Fibroblast of skin of scalp (primary cell): ENCODE data around the gene CHAT. TPM values are rescaled to one million over a fixed set of nuclear protein-coding genes. Genes with fewer than 3 reads are reported as not detected.

Experiments used
- DNase-seq: peaks from one replicate; pipeline ENCODE4 v3.0.0-alpha.2; 2013
- polyA plus RNA-seq, 2 experiments: library from polyadenylated mRNA; unstranded; fragments of 120-200 nt; gene quantifications; one replicate each; pipeline ENCODE4 v1.2.1, GENCODE V29; 2013; ENCODE audit not compliant: insufficient read length in 2 of 2

The CHAT gene
- not detected for polyA plus RNA-seq (2013, experiment 1 of 2; ENCODE audit: insufficient read length)
- not detected for polyA plus RNA-seq (2013, experiment 2 of 2; ENCODE audit: insufficient read length)

GRCh38 chr10:49613882-49614241, at the start of gene CHAT:
Gene CHAT (plus strand): TSS chr10:49614037. CDS start chr10:49614190, 153 bp downstream.
- no peak for DNase-seq

DNA sequence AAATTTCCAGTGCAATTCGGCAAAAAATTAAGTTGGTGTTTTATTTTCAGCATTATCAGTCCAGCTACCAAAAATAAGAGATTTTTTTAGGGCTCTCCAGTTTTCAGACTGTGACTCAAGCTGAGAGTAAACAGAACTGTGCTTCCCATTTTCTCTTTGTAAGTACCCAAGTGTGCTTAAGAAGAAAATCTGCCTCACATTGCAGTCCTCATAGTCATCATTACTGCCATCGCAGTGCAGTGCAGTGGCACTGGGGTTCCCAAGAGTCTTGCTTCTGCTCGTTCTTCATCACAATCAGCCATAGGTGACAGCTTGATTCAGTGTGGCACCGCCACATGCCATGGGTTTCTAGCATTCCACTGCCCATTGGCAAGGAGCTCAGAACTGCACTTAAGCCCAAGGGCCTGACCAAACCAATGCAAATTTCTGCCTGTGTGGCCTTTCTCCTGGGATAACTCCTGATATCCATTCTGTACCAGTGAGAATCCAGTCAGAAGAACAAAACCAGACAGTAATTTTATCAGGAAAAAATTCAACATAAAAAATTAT, 49.3 kb upstream of the CHAT start:
- DNase-seq = no peak

DNA sequence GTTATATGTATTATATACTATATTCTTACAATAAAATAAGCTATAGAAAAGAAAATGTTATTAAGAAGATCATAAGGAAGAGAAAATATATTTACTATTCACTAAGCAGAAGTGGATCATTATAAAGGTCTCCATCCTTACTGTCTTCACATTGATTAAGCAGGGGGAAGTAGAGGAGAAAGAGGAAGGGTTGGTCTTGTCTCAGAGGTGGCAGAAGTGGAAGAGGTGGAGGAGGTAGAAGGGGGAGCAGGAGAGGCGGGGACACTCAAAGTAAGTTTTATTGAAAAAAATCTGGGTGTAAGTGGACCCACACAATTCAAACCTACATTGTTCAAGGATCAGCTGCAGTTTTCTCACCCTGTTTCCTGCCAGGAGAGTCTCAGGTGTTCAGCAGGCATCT, 46.0 kb upstream of the CHAT start:
- DNase-seq = no peak

DNA sequence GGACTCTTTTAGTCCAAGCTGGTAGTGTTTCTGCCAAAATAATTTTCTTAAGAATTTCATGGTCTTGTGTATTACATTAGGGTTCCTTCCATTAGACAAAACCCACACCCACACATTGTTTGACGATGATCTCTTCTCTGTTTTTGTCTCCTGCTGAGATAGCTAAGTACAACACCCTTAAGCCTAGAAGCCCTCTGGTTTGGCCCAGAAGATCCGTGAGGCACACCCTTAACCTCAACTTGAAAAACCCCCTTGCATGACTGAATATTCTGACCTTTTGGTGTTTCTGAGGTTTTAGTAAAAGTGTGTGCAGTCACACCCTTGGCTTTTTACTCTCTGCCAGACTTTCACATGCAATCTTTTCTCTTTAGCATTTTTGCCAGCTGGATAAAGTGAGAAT, 45.6 kb upstream of the CHAT start:
- DNase-seq = peak; percentile 75

- DNase-seq = peak; percentile 35
These were observed 44.7 kb upstream of the CHAT start for GRCh38 chr10:49569031-49569631.

DNA sequence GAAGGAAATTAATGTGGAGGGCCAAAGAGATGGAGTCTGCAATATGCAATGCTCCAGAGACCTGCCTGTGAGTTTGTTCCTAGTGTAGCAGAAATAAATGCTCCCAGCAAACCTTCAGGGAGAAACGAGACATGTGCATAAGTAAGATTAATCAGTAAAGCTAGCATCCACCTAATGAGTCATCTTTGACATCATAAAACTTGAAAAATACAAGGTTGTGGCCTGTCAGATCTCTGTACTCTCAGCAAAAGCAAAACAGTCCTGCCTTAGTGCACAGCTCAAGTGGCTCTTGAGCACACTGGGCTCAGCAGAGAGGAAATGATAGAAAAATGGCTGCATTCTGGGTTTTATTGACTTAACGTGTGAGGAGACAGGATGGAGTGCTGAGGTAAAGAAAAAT, 42.4 kb upstream of the CHAT start:
- no peak for DNase-seq

DNA sequence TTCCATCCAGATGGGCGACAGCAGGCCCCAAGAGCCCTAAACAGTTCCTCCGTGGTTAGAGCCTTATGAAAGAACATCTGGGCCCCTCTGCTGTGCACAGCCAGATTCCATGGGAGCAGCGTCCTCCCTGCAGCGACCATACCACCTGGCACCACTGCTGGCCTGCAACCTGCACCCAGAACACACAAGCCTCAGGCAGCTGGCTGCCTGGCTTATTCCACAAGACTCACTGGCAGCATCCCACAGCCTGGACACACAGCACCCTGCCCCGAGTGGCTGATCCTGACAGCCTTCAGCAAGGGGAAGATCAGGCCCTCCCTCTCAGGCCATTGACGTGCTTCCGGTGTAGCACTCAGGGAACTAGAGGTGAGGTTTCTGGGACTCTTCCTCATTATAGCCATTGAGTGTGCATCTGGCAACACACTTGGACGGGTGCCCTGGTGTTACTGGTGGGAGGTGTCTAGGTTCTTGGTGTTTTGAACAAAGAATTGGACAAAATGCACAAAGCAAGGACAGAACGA, 41.2 kb upstream of the CHAT start:
- DNase-seq = no peak

- no peak for DNase-seq
These were observed 38.3 kb upstream of the CHAT start for GRCh38 chr10:49575489-49576072.

DNA sequence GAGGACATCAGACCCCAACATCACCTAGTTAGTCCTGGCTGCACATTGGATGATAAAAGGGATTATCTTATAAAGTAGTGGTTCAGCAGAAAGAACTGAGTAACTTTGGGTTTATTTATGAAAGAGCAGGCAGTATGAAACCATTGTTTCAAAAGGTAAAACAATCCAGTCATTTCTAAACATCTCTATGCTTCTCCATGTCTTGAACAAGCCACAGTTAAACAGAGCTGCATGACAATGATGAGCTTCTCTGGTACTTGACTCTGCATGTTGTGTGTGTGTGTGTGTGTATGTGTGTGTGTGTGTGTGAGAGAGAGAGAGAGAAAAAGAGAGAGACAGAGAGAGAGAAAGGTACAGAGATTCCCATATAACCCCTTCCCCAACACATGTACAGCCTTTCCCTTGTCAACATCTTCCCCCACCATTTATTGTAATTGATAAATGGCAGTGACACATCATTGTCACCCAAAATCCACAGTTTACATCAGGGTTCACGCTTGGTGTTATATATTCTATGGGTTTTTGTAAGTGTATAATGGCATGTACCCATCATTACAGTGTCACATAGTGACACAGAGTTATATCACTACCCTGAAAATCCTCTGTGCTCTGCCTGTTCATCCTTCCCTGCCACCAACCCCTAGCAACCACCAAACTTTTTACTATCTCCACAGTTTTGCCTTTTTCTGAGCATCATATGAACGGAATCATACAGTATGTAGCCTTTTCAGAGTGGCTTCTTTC, 36.5 kb upstream of the CHAT start:
- no peak for DNase-seq

GRCh38 chr10:49578392-49578791, 35.4 kb upstream of the CHAT start:
- DNase-seq = no peak

DNA sequence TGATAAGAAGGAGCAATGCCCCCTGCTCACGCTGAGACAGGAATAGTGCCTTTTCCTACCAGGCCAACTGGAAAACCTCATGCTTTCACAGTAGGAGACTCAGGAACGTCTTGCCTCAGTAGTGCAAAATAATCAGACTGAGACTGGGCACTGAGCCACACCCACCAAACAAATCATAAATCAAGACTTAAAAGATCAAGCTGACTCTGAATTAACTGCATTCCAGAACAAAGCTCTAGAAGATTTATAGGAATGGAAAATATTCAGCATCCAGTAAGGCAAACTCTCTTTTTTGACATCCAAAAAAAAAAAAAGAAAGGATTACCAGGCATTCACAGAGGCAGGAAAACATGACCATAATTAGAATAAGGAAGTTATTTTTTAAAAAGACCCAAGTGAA, 34.2 kb upstream of the CHAT start:
- DNase-seq = peak; percentile 52

DNA sequence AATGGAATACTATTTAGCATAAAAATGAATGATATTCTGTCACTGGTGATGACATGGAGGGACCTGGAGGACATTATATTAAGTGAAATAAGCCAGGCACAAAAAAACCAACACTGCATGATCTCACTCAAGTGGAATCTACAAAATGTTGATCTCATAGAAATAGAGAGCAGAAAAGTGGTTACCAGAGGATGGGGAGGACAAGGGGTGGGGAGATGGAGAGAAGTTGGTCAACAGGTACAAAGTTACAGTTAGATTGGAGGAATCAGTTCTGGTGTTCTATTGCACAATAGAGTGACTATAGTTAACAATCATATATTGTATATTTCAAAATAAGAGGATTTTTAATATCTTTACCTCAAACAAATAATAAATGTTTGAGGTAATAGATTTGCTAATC, 28.4 kb upstream of the CHAT start:
- peak; percentile 26 for DNase-seq

GRCh38 chr10:49587981-49588380, 25.9 kb upstream of the CHAT start:
- DNase-seq = no peak

GRCh38 chr10:49592726-49593563, 20.9 kb upstream of the CHAT start:
- DNase-seq = peak; percentile 53

DNA sequence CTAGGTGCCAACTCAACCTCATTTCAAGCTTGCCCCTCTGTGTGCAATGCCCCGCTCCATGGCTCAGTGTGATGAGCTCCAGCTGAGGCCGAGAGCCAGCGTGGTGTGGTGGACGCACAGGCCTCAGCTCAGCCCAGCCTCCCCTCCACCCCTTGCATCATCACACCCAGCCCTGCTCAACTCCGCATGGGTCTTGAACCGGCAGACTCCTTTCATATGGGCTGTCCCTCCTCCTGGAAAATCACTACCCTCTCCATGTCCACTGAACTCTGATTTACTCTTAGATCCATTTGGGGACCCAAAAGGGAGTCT, 20.3 kb upstream of the CHAT start:
- DNase-seq = no peak

DNA sequence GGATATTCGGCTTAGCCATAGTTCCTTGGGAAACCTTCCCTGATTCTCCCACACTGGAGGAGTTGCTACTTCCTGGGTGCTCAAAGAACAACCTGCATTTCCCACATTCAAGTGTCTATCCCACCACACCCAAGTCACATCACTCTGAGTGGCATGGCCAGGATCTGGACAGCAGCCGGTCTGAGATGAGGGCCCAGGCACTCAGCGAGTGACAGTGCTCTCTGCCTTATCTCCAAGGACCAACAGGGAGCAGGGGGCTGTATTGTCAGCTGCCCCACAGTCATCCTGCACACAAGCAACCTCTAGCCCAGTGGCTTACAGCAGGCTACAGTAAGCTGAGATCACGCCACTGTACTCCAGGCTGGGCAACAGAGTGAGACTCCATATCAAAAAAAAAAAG, 19.8 kb upstream of the CHAT start:
- DNase-seq = no peak

- DNase-seq = peak; percentile 61
These were observed 19.2 kb upstream of the CHAT start for GRCh38 chr10:49594594-49594993.

DNA sequence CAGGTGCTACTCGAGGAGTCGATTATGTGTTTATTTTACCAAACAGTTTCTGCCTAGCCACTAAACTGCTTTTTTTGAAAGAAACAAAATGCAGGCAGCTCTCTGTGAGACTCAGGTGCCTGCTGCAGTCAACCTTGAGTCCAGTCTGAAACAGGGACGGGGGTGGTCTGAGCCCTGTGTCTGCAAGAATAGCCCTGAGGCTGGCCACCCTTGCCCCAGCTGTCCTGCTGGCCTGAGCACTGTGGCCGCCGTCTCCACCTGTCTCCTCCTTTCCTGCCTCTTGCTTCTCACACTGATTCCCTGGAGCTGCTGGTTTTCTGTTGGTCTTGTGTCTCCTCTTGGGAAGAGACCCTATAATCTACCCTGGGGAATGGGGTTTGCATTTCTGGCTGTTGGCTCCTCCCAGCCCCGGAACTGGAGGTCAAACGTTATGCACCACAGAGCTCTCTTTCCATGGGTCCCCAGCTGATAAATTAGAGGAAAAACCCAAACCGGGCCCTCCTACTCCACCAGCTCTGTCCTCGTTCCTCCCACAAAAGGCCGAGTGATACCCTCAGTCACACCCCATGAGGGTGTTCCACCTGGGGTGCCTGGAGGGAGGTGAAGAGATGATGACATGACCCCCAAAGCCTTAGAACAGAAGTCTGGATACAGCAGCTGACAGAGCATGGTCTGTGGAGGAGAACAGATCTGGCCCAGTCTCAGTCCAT, 18.7 kb upstream of the CHAT start:
- DNase-seq = no peak

GRCh38 chr10:49595713-49596492, 17.9 kb upstream of the CHAT start:
- no peak for DNase-seq

- no peak for DNase-seq
These were observed 17.4 kb upstream of the CHAT start for GRCh38 chr10:49596493-49596809.

- no peak for DNase-seq
These were observed 17.0 kb upstream of the CHAT start for GRCh38 chr10:49596836-49597235.
